ENCODE results near the gene L1TD1.

The L1TD1 gene, protein sequence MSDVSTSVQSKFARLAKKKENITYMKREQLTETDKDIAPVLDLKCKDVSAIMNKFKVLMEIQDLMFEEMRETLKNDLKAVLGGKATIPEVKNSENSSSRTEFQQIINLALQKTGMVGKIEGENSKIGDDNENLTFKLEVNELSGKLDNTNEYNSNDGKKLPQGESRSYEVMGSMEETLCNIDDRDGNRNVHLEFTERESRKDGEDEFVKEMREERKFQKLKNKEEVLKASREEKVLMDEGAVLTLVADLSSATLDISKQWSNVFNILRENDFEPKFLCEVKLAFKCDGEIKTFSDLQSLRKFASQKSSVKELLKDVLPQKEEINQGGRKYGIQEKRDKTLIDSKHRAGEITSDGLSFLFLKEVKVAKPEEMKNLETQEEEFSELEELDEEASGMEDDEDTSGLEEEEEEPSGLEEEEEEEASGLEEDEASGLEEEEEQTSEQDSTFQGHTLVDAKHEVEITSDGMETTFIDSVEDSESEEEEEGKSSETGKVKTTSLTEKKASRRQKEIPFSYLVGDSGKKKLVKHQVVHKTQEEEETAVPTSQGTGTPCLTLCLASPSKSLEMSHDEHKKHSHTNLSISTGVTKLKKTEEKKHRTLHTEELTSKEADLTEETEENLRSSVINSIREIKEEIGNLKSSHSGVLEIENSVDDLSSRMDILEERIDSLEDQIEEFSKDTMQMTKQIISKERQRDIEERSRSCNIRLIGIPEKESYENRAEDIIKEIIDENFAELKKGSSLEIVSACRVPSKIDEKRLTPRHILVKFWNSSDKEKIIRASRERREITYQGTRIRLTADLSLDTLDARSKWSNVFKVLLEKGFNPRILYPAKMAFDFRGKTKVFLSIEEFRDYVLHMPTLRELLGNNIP

DNA sequence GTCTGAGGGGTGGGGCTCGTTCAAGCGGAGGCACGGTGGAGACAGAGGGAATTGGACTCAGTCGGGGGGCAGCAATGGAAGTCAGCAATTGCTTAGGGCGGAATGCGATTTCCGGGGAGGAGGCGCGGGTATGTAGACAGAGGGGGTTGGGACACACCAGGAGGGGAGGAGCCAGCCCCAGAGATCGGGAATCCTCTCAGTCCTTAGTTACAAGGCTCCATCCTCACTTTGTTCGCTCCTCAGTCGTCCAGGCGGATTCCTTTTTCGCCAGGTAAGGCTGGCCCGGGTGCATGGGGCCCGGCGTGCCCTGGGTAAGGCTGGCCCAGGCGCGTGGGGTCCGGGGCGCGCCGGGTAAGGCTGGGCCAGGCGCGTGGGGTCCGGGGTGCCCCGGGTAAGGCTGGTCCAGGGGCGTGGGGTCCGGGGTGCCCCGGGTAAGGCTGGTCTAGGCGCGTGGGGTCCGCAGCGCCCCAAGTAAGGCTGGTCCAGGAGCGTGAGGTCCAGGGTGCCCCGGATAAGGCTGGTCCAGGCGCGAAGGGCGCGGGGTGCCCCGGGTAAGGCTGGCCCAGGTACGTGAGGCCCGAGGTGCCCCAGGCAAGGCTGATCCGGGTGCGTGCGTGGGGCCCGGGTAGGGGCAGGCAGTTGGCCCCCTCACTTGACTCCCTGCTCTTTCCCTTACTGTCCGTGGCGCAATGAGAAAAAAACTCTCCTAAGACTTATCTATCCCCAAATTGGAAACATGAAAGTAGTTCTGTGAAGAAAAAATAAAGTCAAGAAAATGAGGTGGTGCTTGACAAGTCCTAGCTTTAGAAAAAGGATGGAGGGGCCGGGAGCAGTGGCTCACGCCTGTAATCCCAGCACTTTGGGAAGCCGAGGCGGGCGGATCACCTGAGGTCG lies at the start of gene L1TD1:
Gene L1TD1 (plus strand): TSS at position 199 of the 894 bp plus-strand sequence. CDS start 11,780 bp downstream, outside the sequence.
- ChIA-PET CTCF (no interaction called here), POLR2A (no interaction called here)

DNA sequence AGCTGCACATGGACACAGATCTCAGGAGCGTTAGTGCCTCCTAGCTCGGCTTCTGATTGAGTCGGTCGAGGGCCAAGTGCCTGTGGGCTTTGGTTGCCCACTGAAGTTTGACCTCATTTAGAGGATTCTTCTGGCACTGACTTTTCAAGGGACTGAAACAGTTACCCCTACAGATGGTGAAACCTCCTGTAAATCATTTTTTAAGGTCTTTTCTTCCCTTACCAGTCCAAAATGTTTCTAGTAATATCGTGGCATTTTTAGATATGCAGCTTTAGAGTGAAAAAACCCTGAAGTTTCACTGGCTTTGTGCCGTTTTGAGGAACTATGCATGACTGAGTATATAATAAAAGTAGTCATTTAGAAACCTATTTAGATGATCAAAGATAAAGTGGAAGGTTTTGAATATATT lies 34.7 kb upstream of the L1TD1 start:
- Histone ChIP-seq H3K27ac (ENCODE audit: extremely low read depth, low read depth, low read length) (no peak overlapping the region), H3K36me3 (ENCODE audit: control insufficient read depth in 2 of 2, insufficient read depth in 1 of 2, low read length in 2 of 2) (peaks cover 0 to 3% of the 10 kb centered on the region in 2 experiments), H3K4me1 (ENCODE audit: control insufficient read depth, insufficient read depth, low read length) (no peaks in the 10 kb centered on the region), H3K4me3 (ENCODE audit: low read depth, low read length) (no peak overlapping the region), H3K9me3 (ENCODE audit: control insufficient read depth, insufficient read depth, low read depth, low read length) (no peaks in the 10 kb centered on the region)
- ChIA-PET CTCF (interaction anchor here (1.2 to 3.2 kb wide), 3 partner anchors 16 to 29 kb away, joined by 5 to 11 read pairs (median 6); no protein-coding TSS in a partner anchor), POLR2A (interaction anchor here (0.7 kb wide), 1 partner anchor 109 kb away, joined by 4 read pairs; no protein-coding TSS in a partner anchor)
- TF ChIP-seq ZNF600 (tag by site-specific recombination; IDR thresholded peaks at IDR 0.05), result no peak
- no peak for TF ChIP-seq ZNF473 (tag by site-specific recombination; IDR thresholded peaks at IDR 0.05)
- TF ChIP-seq ZNF791 (tag by site-specific recombination; IDR thresholded peaks at IDR 0.05), result no peak
- TF ChIP-seq, protein P1, sequence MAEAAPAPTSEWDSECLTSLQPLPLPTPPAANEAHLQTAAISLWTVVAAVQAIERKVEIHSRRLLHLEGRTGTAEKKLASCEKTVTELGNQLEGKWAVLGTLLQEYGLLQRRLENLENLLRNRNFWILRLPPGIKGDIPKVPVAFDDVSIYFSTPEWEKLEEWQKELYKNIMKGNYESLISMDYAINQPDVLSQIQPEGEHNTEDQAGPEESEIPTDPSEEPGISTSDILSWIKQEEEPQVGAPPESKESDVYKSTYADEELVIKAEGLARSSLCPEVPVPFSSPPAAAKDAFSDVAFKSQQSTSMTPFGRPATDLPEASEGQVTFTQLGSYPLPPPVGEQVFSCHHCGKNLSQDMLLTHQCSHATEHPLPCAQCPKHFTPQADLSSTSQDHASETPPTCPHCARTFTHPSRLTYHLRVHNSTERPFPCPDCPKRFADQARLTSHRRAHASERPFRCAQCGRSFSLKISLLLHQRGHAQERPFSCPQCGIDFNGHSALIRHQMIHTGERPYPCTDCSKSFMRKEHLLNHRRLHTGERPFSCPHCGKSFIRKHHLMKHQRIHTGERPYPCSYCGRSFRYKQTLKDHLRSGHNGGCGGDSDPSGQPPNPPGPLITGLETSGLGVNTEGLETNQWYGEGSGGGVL (tag by site-specific recombination; IDR thresholded peaks at IDR 0.05), result no peak
- TF ChIP-seq GFI1B (tag by site-specific recombination; IDR thresholded peaks at IDR 0.05), result no peak
- TF ChIP-seq KLF16 (tag by site-specific recombination; IDR thresholded peaks at IDR 0.05), result no peak
- no peak for TF ChIP-seq ZNF157 (tag by site-specific recombination; IDR thresholded peaks at IDR 0.05)
- TF ChIP-seq BCL11B (tag by site-specific recombination; IDR thresholded peaks at IDR 0.05; ENCODE audit: low read depth), result no peak
- no peak for TF ChIP-seq GLI4 (tag by site-specific recombination; IDR thresholded peaks at IDR 0.05)
- TF ChIP-seq, protein P2, sequence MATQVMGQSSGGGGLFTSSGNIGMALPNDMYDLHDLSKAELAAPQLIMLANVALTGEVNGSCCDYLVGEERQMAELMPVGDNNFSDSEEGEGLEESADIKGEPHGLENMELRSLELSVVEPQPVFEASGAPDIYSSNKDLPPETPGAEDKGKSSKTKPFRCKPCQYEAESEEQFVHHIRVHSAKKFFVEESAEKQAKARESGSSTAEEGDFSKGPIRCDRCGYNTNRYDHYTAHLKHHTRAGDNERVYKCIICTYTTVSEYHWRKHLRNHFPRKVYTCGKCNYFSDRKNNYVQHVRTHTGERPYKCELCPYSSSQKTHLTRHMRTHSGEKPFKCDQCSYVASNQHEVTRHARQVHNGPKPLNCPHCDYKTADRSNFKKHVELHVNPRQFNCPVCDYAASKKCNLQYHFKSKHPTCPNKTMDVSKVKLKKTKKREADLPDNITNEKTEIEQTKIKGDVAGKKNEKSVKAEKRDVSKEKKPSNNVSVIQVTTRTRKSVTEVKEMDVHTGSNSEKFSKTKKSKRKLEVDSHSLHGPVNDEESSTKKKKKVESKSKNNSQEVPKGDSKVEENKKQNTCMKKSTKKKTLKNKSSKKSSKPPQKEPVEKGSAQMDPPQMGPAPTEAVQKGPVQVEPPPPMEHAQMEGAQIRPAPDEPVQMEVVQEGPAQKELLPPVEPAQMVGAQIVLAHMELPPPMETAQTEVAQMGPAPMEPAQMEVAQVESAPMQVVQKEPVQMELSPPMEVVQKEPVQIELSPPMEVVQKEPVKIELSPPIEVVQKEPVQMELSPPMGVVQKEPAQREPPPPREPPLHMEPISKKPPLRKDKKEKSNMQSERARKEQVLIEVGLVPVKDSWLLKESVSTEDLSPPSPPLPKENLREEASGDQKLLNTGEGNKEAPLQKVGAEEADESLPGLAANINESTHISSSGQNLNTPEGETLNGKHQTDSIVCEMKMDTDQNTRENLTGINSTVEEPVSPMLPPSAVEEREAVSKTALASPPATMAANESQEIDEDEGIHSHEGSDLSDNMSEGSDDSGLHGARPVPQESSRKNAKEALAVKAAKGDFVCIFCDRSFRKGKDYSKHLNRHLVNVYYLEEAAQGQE (tag by site-specific recombination; IDR thresholded peaks at IDR 0.05), result no peak
- TF ChIP-seq ZNF391 (tag by site-specific recombination; IDR thresholded peaks at IDR 0.05; ENCODE audit: borderline replicate concordance, low read depth), result no peak
- TF ChIP-seq, protein P3, sequence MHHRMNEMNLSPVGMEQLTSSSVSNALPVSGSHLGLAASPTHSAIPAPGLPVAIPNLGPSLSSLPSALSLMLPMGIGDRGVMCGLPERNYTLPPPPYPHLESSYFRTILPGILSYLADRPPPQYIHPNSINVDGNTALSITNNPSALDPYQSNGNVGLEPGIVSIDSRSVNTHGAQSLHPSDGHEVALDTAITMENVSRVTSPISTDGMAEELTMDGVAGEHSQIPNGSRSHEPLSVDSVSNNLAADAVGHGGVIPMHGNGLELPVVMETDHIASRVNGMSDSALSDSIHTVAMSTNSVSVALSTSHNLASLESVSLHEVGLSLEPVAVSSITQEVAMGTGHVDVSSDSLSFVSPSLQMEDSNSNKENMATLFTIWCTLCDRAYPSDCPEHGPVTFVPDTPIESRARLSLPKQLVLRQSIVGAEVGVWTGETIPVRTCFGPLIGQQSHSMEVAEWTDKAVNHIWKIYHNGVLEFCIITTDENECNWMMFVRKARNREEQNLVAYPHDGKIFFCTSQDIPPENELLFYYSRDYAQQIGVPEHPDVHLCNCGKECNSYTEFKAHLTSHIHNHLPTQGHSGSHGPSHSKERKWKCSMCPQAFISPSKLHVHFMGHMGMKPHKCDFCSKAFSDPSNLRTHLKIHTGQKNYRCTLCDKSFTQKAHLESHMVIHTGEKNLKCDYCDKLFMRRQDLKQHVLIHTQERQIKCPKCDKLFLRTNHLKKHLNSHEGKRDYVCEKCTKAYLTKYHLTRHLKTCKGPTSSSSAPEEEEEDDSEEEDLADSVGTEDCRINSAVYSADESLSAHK (tag by site-specific recombination; IDR thresholded peaks at IDR 0.05), result no peak
- TF ChIP-seq, protein P4, sequence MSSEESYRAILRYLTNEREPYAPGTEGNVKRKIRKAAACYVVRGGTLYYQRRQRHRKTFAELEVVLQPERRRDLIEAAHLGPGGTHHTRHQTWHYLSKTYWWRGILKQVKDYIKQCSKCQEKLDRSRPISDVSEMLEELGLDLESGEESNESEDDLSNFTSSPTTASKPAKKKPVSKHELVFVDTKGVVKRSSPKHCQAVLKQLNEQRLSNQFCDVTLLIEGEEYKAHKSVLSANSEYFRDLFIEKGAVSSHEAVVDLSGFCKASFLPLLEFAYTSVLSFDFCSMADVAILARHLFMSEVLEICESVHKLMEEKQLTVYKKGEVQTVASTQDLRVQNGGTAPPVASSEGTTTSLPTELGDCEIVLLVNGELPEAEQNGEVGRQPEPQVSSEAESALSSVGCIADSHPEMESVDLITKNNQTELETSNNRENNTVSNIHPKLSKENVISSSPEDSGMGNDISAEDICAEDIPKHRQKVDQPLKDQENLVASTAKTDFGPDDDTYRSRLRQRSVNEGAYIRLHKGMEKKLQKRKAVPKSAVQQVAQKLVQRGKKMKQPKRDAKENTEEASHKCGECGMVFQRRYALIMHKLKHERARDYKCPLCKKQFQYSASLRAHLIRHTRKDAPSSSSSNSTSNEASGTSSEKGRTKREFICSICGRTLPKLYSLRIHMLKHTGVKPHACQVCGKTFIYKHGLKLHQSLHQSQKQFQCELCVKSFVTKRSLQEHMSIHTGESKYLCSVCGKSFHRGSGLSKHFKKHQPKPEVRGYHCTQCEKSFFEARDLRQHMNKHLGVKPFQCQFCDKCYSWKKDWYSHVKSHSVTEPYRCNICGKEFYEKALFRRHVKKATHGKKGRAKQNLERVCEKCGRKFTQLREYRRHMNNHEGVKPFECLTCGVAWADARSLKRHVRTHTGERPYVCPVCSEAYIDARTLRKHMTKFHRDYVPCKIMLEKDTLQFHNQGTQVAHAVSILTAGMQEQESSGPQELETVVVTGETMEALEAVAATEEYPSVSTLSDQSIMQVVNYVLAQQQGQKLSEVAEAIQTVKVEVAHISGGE (tag by site-specific recombination; conservative IDR thresholded peaks at IDR 0.05; ENCODE audit: low read depth), result no peak
- TF ChIP-seq ZNF747 (tag by site-specific recombination; IDR thresholded peaks at IDR 0.05), result no peak
- no peak for TF ChIP-seq ZNF112 (tag by site-specific recombination; IDR thresholded peaks at IDR 0.05)

More for the DNA sequence above, at the start of gene L1TD1:
- no peak for TF ChIP-seq ZNF843 (tag by site-specific recombination; IDR thresholded peaks at IDR 0.05)
- Histone ChIP-seq H3K4me3 (ENCODE audit: low read depth, low read length) (no peak within 1 kb of the TSS), H3K4me1 (ENCODE audit: control insufficient read depth, insufficient read depth, low read length) (no peaks in the 10 kb centered on the region), H3K27ac (ENCODE audit: extremely low read depth, low read depth, low read length) (no peak within 1 kb of the TSS), H3K36me3 (ENCODE audit: control insufficient read depth in 2 of 2, insufficient read depth in 1 of 2, low read length in 2 of 2) (no peaks in the 10 kb centered on the region), H3K9me3 (ENCODE audit: control insufficient read depth, insufficient read depth, low read depth, low read length) (no peaks in the 10 kb centered on the region)
